Peyer's patch (tissue), 4 donors: ENCODE results near the gene HEY2.

ENCODE experiments used
- CTCF ChIP-seq, 6 experiments: fragments of 450-650 bp in 4 of 6; fragments of 200-600 bp in 2 of 6; sonication (generic) in 1 of 6; IDR thresholded peaks; one replicate each; pipeline ENCODE4 v1.5.1; 2017 to 2019; ENCODE audit warnings: antibody characterized with exemption in 6 of 6, mild to moderate bottlenecking in 3 of 6, moderate library complexity in 1 of 6
- POLR2A ChIP-seq, 2 donors: fragments of 450-650 bp; IDR thresholded peaks; one replicate each; pipeline ENCODE4 v1.5.1; 2017; ENCODE audit warnings: antibody characterized with exemption in 2 of 2, mild to moderate bottlenecking in 2 of 2, moderate library complexity in 2 of 2

- TF ChIP-seq CTCF (IDR thresholded peaks at IDR 0.05) (no peak), POLR2A (IDR thresholded peaks at IDR 0.05) (no peak)
Measured at GRCh38 chr6:125745281-125746018, 4.0 kb upstream of the HEY2 start.
